Skeletal muscle tissue (tissue), 4 donors: Measurements from ENCODE around the gene BTN1A1. TPM values are rescaled to one million over a fixed set of nuclear protein-coding genes. Genes with fewer than 3 reads are reported as not detected.
"Not testable (repeated sequence)": the region's sequence is repeated elsewhere in the genome, so short reads cannot be mapped to it uniquely, and the experiment has no call there.

Experiments
- H3K27ac ChIP-seq: one replicate; pipeline ENCODE4 v1.7.0; 2013; ENCODE audit warnings: mild to moderate bottlenecking, low read depth, low read length, inconsistent platforms
- H3K27me3 ChIP-seq, 3 donors: one replicate each; pipeline ENCODE4 v1.7.0; 2013; ENCODE audit warnings: low read length in 3 of 3; ENCODE audit not compliant: control insufficient read depth in 3 of 3, insufficient read depth in 3 of 3
- H3K36me3 ChIP-seq, 3 donors: one replicate each; pipeline ENCODE4 v1.7.0; 2013; ENCODE audit warnings: low read length in 3 of 3; ENCODE audit not compliant: control insufficient read depth in 3 of 3, insufficient read depth in 3 of 3
- H3K4me1 ChIP-seq, 3 donors: one replicate each; pipeline ENCODE4 v1.7.0; 2013; ENCODE audit warnings: low read length in 3 of 3, mild to moderate bottlenecking in 3 of 3; ENCODE audit not compliant: control insufficient read depth in 3 of 3, insufficient read depth in 3 of 3
- H3K4me3 ChIP-seq, 3 donors: one replicate each; pipeline ENCODE4 v1.7.0; 2013; ENCODE audit warnings: low read length in 3 of 3
- H3K9ac ChIP-seq, 3 donors: one replicate each; pipeline ENCODE4 v1.7.0; 2013; ENCODE audit warnings: low read length in 3 of 3, mild to moderate bottlenecking in 3 of 3, moderate library complexity in 2 of 3, low read depth in 1 of 3
- H3K9me3 ChIP-seq, 3 donors: one replicate each; pipeline ENCODE4 v1.7.0; 2013; ENCODE audit warnings: low read length in 3 of 3; ENCODE audit not compliant: control insufficient read depth in 3 of 3
- total RNA-seq: library from RNA; depleted of rRNA; stranded (reverse); fragments of >200 nt; gene quantifications from one replicate; pipeline ENCODE4 v1.2.3, GENCODE V29; 2014
- donor health status: Osteomylitis.

Gene BTN1A1
- total RNA-seq, 1 donor from 2014 or later: not detected

GRCh38 chr6:26522486-26523228 lies 22.6 kb downstream of the BTN1A1 start:
- peak overlapping the region; percentile 95 for H3K27ac ChIP-seq
- peak overlapping the region; percentile 72 to 92 (median 77) for H3K4me3 ChIP-seq
- not testable (repeated sequence) for H3K27me3 ChIP-seq, H3K36me3 ChIP-seq, H3K9me3 ChIP-seq
- H3K9ac ChIP-seq: peak overlapping the region; percentile 77 to 93 (median 92)
- H3K4me1 ChIP-seq: peaks cover 6 to 17% (median 8%) of the 10 kb centered on the region in 3 donors

- H3K27ac ChIP-seq, H3K9ac ChIP-seq, H3K36me3 ChIP-seq, H3K4me3 ChIP-seq, H3K27me3 ChIP-seq, H3K9me3 ChIP-seq: not testable (repeated sequence)
- peaks cover 6 to 17% (median 8%) of the 10 kb centered on the region in 3 donors for H3K4me1 ChIP-seq
Measured at GRCh38 chr6:26524314-26524713, 24.2 kb downstream of the BTN1A1 start.

- Histone ChIP-seq H3K27me3 (no peaks in the 10 kb centered on the region), H3K27ac (no peak overlapping the region), H3K4me3 (no peak overlapping the region), H3K9me3 (no peaks in the 10 kb centered on the region), H3K4me1 (peaks cover 6 to 17% (median 8%) of the 10 kb centered on the region in 3 donors), H3K9ac (no peak overlapping the region), H3K36me3 (no peaks in the 10 kb centered on the region)
Measured at GRCh38 chr6:26524722-26525370, 24.7 kb downstream of the BTN1A1 start.

- H3K27ac ChIP-seq: no peak overlapping the region
- H3K27me3 ChIP-seq: no peaks in the 10 kb centered on the region
- H3K9ac ChIP-seq: no peak overlapping the region
- H3K9me3 ChIP-seq: no peaks in the 10 kb centered on the region
- peaks cover 0 to 10% (median 4%) of the 10 kb centered on the region in 3 donors for H3K4me1 ChIP-seq
- no peak overlapping the region for H3K4me3 ChIP-seq
- no peaks in the 10 kb centered on the region for H3K36me3 ChIP-seq
Measured at GRCh38 chr6:26525838-26526237, 25.7 kb downstream of the BTN1A1 start.

- no peak overlapping the region for H3K9ac ChIP-seq
- H3K27ac ChIP-seq: no peak overlapping the region
- H3K4me3 ChIP-seq: no peak overlapping the region
- peaks cover 0 to 10% (median 4%) of the 10 kb centered on the region in 3 donors for H3K4me1 ChIP-seq
- H3K27me3 ChIP-seq: no peaks in the 10 kb centered on the region
- no peaks in the 10 kb centered on the region for H3K9me3 ChIP-seq
- no peaks in the 10 kb centered on the region for H3K36me3 ChIP-seq
Measured at GRCh38 chr6:26526928-26527327, 26.8 kb downstream of the BTN1A1 start.

- Histone ChIP-seq H3K9ac (no peak overlapping the region), H3K4me1 (peaks cover 4 to 7% (median 7%) of the 10 kb centered on the region in 3 donors), H3K36me3 (no peaks in the 10 kb centered on the region), H3K27ac (no peak overlapping the region), H3K4me3 (no peak overlapping the region), H3K9me3 (no peaks in the 10 kb centered on the region), H3K27me3 (no peaks in the 10 kb centered on the region)
Measured at GRCh38 chr6:26530203-26530602, 30.1 kb downstream of the BTN1A1 start.

GRCh38 chr6:26531897-26532296 lies 31.8 kb downstream of the BTN1A1 start:
- no peaks in the 10 kb centered on the region for H3K9me3 ChIP-seq
- H3K4me3 ChIP-seq: no peak overlapping the region
- peak overlapping the region; percentile 43 for H3K27ac ChIP-seq
- no peak overlapping the region for H3K9ac ChIP-seq
- no peaks in the 10 kb centered on the region for H3K36me3 ChIP-seq
- H3K4me1 ChIP-seq: peaks cover 16 to 20% (median 18%) of the 10 kb centered on the region in 3 donors
- no peaks in the 10 kb centered on the region for H3K27me3 ChIP-seq

GRCh38 chr6:26532699-26533531 lies 32.8 kb downstream of the BTN1A1 start:
- H3K27ac ChIP-seq: peak overlapping the region; percentile 43
- H3K36me3 ChIP-seq: no peaks in the 10 kb centered on the region
- H3K9ac ChIP-seq: peak overlapping the region; percentile 52 to 83 (median 69)
- peak overlapping the region; percentile 68 to 83 (median 82) for H3K4me3 ChIP-seq
- H3K27me3 ChIP-seq: no peaks in the 10 kb centered on the region
- no peaks in the 10 kb centered on the region for H3K9me3 ChIP-seq
- peaks cover 17 to 24% (median 22%) of the 10 kb centered on the region in 3 donors for H3K4me1 ChIP-seq

- H3K9me3 ChIP-seq: no peaks in the 10 kb centered on the region
- H3K4me3 ChIP-seq: peak overlapping the region; percentile 68 to 83 (median 82)
- no peaks in the 10 kb centered on the region for H3K27me3 ChIP-seq
- peaks cover 0 to 2% (median 0%) of the 10 kb centered on the region in 3 donors for H3K36me3 ChIP-seq
- H3K4me1 ChIP-seq: peaks cover 17 to 26% (median 22%) of the 10 kb centered on the region in 3 donors
- peak overlapping the region; percentile 52 to 83 (median 69) for H3K9ac ChIP-seq
- H3K27ac ChIP-seq: peak overlapping the region; percentile 43
Measured at GRCh38 chr6:26533532-26533931, 33.4 kb downstream of the BTN1A1 start.
